PC-3 (cell line): ENCODE data around the gene ACSL6. TPM values are rescaled to one million over a fixed set of nuclear protein-coding genes. Genes with fewer than 3 reads are reported as not detected.

Experiments
- ATAC-seq: fragments of 200-7000 bp; cut with Tn5 transposase; 2 replicates; pipeline ENCODE4 v1.9.1; 2020; ENCODE audit warnings: mild to moderate bottlenecking, moderate library complexity
- BruUV-seq: library from RNA; stranded (reverse); fragments of 400-500 nt; replicated peaks from 2 replicates; lab custom pipeline; 2021; lab: Mats Ljungman, UMichigan
- CTCF ChIA-PET: fragments of 300-600 bp; sonication (Branson Sonifier 250); formaldehyde crosslinking; loops from one replicate; lab custom pipeline; 2022; ENCODE audit warnings: antibody characterized with exemption; lab: Charles Lee
- POLR2A ChIA-PET: fragments of 300-600 bp; sonication (Branson Sonifier 250); formaldehyde crosslinking; loops from one replicate; lab custom pipeline; 2022; ENCODE audit warnings: antibody characterized with exemption; ENCODE audit not compliant: unreplicated experiment; lab: Charles Lee
- DNase-seq: peaks from one replicate; pipeline ENCODE4 v3.0.0-alpha.2; 2015
- H2AFZ ChIP-seq: fragments of 300-600 bp; sonication (generic); 2 replicates; pipeline ENCODE4 v1.6.0; 2016; ENCODE audit warnings: antibody characterized with exemption, low read length
- H3F3A ChIP-seq: fragments of 300-600 bp; sonication (generic); one replicate; pipeline ENCODE4 v1.6.0; 2017; ENCODE audit warnings: antibody characterized with exemption, low read length, control low read depth, mild to moderate bottlenecking; ENCODE audit not compliant: unreplicated experiment
- H3K27ac ChIP-seq: fragments of 300-600 bp; sonication (generic); 2 replicates; pipeline ENCODE4 v1.5.1; 2016; ENCODE audit warnings: mild to moderate bottlenecking, low read length
- H3K27me3 ChIP-seq: fragments of 300-600 bp; sonication (generic); 2 replicates; pipeline ENCODE4 v1.6.1; 2016; ENCODE audit warnings: low read length, mixed read lengths
- H3K36me3 ChIP-seq: fragments of 300-600 bp; sonication (generic); 2 replicates; pipeline ENCODE4 v1.6.1; 2016; ENCODE audit warnings: low read depth, mixed run types, low read length, mixed read lengths
- H3K4me1 ChIP-seq: fragments of 300-600 bp; sonication (generic); 2 replicates; pipeline ENCODE4 v1.5.1; 2016; ENCODE audit warnings: low read length; ENCODE audit not compliant: insufficient read depth
- H3K4me2 ChIP-seq: fragments of 300-600 bp; sonication (generic); 2 replicates; pipeline ENCODE4 v1.6.0; 2016; ENCODE audit warnings: low read length
- H3K4me3 ChIP-seq: fragments of 300-600 bp; sonication (generic); 2 replicates; pipeline ENCODE4 v1.5.1; 2016; ENCODE audit warnings: mild to moderate bottlenecking, low read length, mixed read lengths
- H3K79me2 ChIP-seq: fragments of 300-600 bp; sonication (generic); 2 replicates; pipeline ENCODE4 v1.6.1; 2017; ENCODE audit warnings: low read length, mixed read lengths
- H3K9ac ChIP-seq: fragments of 300-600 bp; sonication (generic); 2 replicates; pipeline ENCODE4 v1.6.0; 2016; ENCODE audit warnings: mild to moderate bottlenecking, low read length
- H3K9me2 ChIP-seq: fragments of 300-600 bp; sonication (generic); replicated peaks from 2 replicates; pipeline ENCODE4 v1.6.1; 2016; ENCODE audit warnings: mixed run types, low read length, mixed read lengths
- H3K9me3 ChIP-seq: fragments of 300-600 bp; sonication (generic); 2 replicates; pipeline ENCODE4 v1.6.1; 2016; ENCODE audit warnings: low read length, mixed read lengths
- H4K20me1 ChIP-seq: fragments of 300-600 bp; sonication (generic); 2 replicates; pipeline ENCODE4 v1.6.1; 2016; ENCODE audit warnings: low read length, mixed read lengths
- EZH2 ChIP-seq: fragments of 300-600 bp; sonication (generic); IDR thresholded peaks from one replicate; pipeline ENCODE4 v1.6.1; 2017; ENCODE audit warnings: antibody characterized with exemption, mild to moderate bottlenecking, low read length; ENCODE audit not compliant: unreplicated experiment
- EZH2phosphoT487 ChIP-seq: fragments of 300-600 bp; sonication (generic); IDR thresholded peaks from 2 replicates; pipeline ENCODE4 v1.6.1; 2018; ENCODE audit warnings: mild to moderate bottlenecking, antibody characterized with exemption, low read length, borderline replicate concordance
- intact Hi-C: fragments of 100-400 bp; cut with micrococcal nuclease; formaldehyde crosslinking; loops from 2 replicates; pipeline ENCODE4 v1.9.0; 2023
- total RNA-seq: library from RNA; depleted of rRNA; stranded (reverse); fragments of >200 nt; gene quantifications from 2 replicates; pipeline ENCODE4 v1.2.3, GENCODE V29; 2014
- TF ChIP-seq, protein P1 (sequence below): fragments of 300-600 bp; sonication (generic); conservative IDR thresholded peaks from 2 replicates; pipeline ENCODE4 v1.5.1; 2017; ENCODE audit warnings: antibody characterized with exemption, low read depth, mild to moderate bottlenecking, low read length

The ACSL6 gene
- total RNA-seq, 1 experiment from 2014 or later: 0.15 TPM

DNA sequence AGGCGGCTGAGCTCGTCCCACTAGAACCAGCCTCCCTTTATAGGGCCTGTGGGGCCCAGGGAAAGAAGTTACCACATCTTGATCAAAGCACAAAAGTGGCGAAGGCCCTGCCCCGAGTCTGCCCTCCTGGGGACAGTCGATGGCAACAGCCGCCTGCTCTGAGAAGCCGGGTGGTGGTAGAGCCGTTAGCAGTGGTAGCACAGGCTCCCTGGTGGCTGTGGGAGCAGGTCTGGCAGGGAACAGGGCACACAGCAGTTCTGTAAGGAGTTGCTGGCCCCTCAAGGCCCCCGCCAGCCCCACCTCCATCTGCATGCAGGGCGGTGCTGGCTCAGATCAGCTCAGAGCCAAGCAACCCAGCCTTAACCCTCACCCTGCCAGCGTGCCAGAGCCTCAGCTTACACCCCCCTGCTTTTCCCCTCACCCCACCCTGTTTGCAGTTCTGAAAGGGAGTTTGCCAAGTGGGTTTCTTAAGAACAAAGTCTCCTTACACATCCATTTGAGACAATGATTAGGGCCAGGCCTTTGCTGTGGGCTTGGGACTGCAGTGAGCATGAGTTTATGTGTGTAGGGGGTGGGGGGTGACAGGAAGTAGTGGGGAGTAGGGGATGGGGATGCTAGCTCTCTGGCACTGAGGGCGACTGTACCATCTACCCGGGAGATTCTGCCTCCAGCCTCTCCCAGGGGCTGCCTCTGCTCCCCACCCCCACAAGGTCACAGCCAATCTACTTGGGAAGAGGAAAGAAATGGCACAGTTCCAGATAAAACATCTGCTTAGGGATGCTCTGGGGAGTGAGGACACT is 11.8 kb downstream of the ACSL6 start:
- no peak for TF ChIP-seq EZH2phosphoT487
- no peak for TF ChIP-seq EZH2
- Histone ChIP-seq H3F3A (no peaks in the 10 kb centered on the region), H3K36me3 (no peaks in the 10 kb centered on the region), H4K20me1 (no peaks in the 10 kb centered on the region), H3K27ac (no peak overlapping the region), H3K79me2 (no peaks in the 10 kb centered on the region), H3K9me3 (no peaks in the 10 kb centered on the region), H3K4me1 (peaks cover 8% of the 10 kb centered on the region), H2AFZ (no peak overlapping the region), H3K27me3 (no peaks in the 10 kb centered on the region), H3K4me2 (no peak overlapping the region), H3K9ac (no peak overlapping the region), H3K9me2 (no peaks in the 10 kb centered on the region), H3K4me3 (no peak overlapping the region)
- ATAC-seq: no peak
- ChIA-PET CTCF (no interaction called here), POLR2A (no interaction called here)
- intact Hi-C loops: no loop called here
- DNase-seq: no peak
- BruUV-seq: no TSS peak

DNA sequence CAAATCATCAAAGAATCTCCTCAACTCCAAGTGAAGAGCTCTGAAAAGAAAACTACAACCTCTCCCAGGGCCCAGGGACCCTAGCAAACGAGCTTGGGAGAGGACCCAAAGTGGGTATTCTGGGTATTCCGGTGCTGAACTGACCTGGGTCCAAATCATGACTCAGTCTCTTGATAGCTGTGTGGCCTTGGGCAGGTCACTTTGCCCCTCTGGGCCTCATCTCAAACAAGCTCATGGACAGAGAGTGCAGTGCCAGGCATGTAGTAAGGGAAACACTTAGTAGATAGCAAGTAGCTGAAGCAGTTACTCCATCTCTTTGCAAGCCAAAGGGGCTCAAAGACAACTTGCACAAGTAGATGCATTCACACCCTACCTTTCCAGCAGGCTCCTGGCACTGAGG is 12.4 kb downstream of the ACSL6 start:
- ChIA-PET POLR2A (no interaction called here), CTCF (no interaction called here)
- TF ChIP-seq EZH2phosphoT487: no peak
- TF ChIP-seq, protein P1, sequence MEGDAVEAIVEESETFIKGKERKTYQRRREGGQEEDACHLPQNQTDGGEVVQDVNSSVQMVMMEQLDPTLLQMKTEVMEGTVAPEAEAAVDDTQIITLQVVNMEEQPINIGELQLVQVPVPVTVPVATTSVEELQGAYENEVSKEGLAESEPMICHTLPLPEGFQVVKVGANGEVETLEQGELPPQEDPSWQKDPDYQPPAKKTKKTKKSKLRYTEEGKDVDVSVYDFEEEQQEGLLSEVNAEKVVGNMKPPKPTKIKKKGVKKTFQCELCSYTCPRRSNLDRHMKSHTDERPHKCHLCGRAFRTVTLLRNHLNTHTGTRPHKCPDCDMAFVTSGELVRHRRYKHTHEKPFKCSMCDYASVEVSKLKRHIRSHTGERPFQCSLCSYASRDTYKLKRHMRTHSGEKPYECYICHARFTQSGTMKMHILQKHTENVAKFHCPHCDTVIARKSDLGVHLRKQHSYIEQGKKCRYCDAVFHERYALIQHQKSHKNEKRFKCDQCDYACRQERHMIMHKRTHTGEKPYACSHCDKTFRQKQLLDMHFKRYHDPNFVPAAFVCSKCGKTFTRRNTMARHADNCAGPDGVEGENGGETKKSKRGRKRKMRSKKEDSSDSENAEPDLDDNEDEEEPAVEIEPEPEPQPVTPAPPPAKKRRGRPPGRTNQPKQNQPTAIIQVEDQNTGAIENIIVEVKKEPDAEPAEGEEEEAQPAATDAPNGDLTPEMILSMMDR: no peak
- no peak for TF ChIP-seq EZH2
- Histone ChIP-seq H3K9me3 (no peaks in the 10 kb centered on the region), H4K20me1 (no peaks in the 10 kb centered on the region), H3K9ac (no peak overlapping the region), H3K27ac (no peak overlapping the region), H3K36me3 (no peaks in the 10 kb centered on the region), H3K4me3 (no peak overlapping the region), H3K4me1 (peaks cover 8% of the 10 kb centered on the region), H3K4me2 (no peak overlapping the region), H3K27me3 (no peaks in the 10 kb centered on the region), H3F3A (no peaks in the 10 kb centered on the region), H3K9me2 (no peaks in the 10 kb centered on the region), H2AFZ (no peak overlapping the region), H3K79me2 (no peaks in the 10 kb centered on the region)
- no peak for ATAC-seq
- DNase-seq: no peak
- no TSS peak for BruUV-seq
- intact Hi-C loops: no loop called here

DNA sequence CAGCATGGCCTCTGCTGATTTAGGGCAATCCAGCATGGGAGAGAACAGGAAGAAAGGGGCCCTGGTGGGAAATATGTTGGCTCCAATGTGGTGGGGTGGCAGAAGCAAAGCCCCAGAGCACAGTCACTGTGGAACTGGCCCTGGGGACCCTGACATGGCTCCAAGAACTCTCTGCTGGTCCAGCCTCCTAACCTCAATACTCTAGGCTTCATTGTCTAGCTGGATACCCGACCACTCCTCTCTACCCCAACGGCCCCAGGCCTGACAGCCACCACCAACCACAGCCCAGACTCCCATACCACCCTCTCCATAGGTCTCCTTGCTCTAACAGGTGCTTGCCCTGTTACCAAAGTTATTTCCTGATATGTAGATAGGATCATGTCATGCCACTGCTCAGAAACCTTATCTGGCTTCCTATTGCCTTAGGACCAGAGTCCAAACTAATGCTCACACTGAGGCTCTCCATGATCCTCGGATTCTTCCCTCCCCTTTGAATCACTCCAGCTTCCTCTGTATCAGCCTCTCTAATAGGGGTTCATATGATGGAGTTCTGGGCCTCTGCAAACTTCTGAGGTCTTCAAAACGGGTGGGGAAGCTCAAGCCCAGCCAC is 12.9 kb downstream of the ACSL6 start:
- no peak for ATAC-seq
- H3K27me3 ChIP-seq: no peaks in the 10 kb centered on the region

More for the DNA sequence above, 12.9 kb downstream of the ACSL6 start:
- no TSS peak for BruUV-seq
- ChIA-PET POLR2A (no interaction called here), CTCF (no interaction called here)
- H3K36me3 ChIP-seq: no peaks in the 10 kb centered on the region
- H4K20me1 ChIP-seq: no peaks in the 10 kb centered on the region
- H3K4me2 ChIP-seq: no peak overlapping the region
- no peak overlapping the region for H3K27ac ChIP-seq
- no peak for TF ChIP-seq EZH2
- no peak for TF ChIP-seq EZH2phosphoT487
- TF ChIP-seq, protein P1: no peak
- H3K9me3 ChIP-seq: no peaks in the 10 kb centered on the region
- H3F3A ChIP-seq: no peaks in the 10 kb centered on the region
- no peaks in the 10 kb centered on the region for H3K9me2 ChIP-seq
- no peak overlapping the region for H3K9ac ChIP-seq
- H3K4me1 ChIP-seq: peaks cover 8% of the 10 kb centered on the region
- DNase-seq: no peak
- H3K79me2 ChIP-seq: no peaks in the 10 kb centered on the region
- intact Hi-C loops: no loop called here
- H2AFZ ChIP-seq: no peak overlapping the region
- H3K4me3 ChIP-seq: no peak overlapping the region
